Endometrial microvascular endothelial cells (primary cell): Measurements from ENCODE around the gene HSPA2. TPM values are rescaled to one million over a fixed set of nuclear protein-coding genes. Genes with fewer than 3 reads are reported as not detected.

Experiments
- in situ Hi-C: cut with HindIII; loops from 2 replicates; pipeline ENCODE4 v1.10.0; 2017; ENCODE audit warnings: low sequenced_read_pairs, low pct_unique_long_range_greater_than_20kb; ENCODE audit errors: inconsistent ontology term
- total RNA-seq: library from RNA; depleted of rRNA; stranded (reverse); fragments of >200 nt; gene quantifications from one replicate; pipeline ENCODE4 v1.2.3, GENCODE V29; 2015; ENCODE audit errors: inconsistent ontology term

Gene HSPA2
- 4.2 TPM for total RNA-seq

DNA sequence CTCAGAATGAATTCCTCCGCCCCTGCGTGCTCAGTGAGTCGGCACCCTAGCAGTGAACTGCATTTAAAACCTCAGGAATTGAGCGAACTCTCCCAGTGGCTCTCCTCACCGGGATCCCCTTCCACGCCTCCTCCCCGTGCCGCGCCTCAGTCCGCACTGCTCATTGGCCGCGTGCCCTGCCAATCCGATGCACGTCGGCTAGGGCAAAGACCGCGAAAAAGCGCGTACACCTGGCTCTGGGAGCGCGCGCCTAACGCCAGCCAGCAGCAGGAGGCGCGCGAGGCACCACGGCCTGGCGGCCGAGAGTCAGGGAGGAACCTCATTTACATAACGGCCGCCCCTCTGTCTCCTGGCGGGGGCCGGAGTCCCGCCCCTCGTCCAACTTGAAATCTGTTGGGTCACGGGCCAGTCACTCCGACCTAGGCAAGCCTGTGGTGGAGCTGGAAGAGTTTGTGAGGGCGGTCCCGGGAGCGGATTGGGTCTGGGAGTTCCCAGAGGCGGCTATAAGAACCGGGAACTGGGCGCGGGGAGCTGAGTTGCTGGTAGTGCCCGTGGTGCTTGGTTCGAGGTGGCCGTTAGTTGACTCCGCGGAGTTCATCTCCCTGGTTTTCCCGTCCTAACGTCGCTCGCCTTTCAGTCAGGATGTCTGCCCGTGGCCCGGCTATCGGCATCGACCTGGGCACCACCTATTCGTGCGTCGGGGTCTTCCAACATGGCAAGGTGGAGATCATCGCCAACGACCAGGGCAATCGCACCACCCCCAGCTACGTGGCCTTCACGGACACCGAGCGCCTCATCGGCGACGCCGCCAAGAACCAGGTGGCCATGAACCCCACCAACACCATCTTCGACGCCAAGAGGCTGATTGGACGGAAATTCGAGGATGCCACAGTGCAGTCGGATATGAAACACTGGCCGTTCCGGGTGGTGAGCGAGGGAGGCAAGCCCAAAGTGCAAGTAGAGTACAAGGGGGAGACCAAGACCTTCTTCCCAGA lies at the start of gene HSPA2:
HSPA2 (plus strand) TSS at position 534 of the 995 bp plus-strand sequence; CDS start at position 643, 109 bp downstream.
- in situ Hi-C loops: no loop called here

DNA sequence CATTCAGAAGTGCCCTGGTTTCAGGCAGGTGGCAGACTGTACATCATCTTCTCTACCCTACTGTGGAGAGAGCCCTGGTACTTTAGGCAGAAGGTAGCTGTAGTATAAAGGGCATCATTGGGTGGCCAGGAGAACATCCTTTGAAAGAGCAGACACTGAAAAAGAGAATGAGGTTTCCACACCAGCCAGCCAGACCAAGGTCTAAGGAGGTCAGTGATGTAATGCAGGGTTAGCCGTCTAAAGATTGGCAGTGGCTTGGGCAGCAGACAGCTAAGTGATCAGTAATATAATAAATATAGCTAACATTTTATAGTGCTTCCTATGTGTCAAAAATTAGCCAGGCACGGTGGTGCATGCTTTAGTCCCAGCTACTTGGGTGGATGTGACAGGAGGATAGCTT lies 48.9 kb upstream of the HSPA2 start:
- in situ Hi-C loops: no loop called here

DNA sequence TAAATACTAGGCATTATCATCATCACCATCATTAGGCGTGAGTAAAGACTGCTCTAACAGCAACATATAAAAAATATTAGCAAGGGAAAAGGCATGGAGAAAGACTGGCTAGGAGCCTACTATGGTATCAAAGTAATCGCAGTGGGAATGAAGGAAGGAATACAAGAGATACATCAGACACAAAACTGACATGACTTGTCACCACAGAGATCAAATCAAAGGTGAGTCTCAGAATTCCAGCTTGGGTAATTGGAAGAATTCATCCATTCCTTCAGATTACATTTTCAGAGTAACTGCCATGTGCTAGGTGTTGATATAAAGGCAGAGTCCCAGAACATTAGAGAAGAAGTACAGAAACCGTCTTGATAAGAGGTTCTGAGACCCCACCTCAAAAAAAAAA lies 47.1 kb upstream of the HSPA2 start:
- in situ Hi-C loops: no loop called here

DNA sequence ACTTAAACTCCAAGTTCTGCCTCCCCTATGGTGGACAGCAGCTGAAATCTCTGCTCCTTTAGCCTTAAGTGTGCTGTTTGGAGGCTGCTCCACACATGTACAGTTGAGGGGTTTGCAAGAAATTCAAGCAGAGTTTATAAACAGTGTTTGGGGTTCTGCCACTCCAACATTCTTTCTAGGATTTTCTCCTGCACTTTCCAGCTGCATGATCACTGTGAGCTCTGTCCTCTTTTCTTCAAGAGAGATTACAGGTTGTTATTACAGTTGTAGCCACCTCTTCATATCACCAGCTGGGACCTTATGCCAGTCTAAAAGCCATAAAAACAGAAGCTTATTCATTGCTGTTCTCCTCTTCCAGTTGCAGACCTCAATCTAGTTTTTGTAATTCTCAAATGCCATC lies 45.3 kb upstream of the HSPA2 start:
- in situ Hi-C loops: no loop called here

DNA sequence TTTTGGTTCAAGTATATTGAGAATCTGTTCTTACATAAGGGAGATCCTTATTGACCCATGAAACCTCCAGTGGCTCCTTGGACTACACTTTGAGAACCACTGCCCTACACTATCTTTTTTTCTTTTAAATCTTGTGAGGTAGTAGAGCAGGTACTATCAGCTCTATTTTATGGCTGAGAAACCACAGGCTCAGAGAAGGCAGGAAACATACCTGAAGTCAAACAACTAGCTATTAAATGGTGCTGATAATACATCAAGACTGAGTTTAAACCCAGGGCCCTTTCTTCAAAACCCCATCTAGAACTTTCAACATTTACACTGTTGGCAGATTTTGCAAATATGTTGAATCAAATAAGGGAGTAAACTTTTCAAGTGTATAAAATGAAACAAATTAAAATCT lies 43.8 kb upstream of the HSPA2 start:
- in situ Hi-C loops: no loop called here

DNA sequence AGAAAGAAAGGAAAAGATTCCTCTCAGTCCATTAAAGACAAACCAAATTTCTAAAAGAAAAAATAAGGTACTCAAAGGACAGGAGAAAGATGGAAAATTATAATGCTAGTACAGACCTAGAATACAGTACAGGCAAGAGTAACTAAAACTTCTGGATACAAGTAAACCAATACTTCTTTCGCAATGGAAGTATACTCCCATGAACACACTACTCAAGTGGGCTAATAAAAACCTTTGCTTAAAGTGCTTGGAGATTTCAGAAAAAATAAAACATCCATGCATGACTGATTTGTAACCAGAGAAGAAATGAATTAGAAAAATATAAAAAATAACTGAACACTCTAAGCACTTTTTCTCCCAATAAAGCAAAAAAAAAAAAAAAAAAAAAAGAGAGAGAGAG lies 40.5 kb upstream of the HSPA2 start:
- in situ Hi-C loops: no loop called here

DNA sequence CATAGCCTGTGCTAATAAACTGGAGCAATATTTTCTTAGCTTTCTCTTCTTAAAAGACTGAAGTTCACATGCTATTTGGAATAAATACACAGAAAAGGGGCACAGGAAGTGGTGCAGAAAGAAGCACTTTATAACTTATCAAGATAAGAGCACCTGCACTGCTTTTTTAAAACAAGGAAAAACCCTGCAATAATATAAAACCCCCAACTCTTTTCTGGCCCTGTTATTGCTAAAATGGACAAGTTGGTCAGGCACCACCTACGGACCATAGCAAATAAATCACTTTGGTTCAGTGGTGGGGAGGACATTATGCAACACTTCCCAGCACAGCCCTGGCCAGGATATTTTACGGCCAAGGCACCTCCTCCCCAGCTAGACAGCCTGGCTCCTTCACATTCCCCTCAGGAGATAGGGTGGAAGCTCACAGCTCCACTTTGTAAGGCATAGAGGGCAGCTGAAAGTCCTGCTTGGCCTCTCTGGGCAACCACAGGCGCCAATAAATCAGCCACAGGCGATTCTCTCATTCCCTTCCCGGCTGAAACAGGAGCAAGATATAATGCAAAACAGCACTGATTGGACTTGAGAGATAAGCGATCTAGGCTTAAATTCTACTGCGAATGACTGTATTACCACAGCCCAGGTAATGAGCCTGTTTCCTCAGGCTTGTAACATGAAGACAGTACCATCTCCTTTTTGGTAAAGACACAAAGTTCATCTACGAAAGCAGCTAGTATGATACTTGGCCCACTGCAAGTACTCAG lies 39.0 kb upstream of the HSPA2 start:
- in situ Hi-C loops: no loop called here

DNA sequence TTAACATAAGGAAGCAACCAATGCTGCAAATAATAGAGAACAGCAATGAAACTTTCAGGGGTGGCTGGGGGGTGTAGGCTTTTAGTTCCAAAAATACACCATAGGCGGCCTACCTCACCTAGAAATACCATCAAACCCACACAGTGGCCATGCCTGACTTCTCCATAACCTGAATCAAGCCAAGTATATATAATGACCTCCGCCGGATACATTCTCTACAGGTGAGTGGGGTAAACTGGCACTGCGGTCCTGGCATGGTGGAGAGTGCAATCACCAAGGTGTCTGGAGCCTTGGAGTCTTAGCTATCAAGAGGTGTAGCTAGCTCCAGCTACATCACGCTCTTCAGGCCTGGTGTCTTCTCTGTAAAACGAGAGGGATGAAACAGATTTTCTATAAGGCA lies 38.1 kb upstream of the HSPA2 start:
- in situ Hi-C loops: no loop called here

DNA sequence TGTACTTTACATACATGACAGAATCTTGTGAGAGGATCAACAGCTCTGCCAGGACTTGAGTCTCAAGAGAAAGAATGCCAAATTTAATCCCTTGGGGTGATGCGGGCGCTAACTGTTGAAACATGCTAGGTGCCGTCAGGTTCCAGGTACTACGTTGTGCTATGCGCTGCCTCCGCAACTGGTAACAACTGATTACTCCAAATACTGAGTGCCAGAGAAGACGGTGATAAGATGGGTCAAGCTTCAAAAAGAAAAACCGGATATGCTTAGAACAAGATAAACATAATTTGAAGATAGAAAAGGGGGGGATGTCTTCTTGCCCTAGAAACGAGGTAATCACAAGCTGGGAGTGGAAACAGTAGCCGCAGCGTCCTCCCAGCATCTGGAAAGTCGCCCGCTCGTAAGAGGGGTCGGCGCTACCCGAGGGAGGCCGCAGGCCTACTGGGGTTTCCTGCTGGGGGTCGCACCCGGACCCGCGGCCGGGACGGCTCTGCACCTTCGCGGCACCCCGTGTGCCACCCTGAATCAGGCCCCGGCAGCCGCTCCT lies 37.6 kb upstream of the HSPA2 start:
- in situ Hi-C loops: no loop called here

DNA sequence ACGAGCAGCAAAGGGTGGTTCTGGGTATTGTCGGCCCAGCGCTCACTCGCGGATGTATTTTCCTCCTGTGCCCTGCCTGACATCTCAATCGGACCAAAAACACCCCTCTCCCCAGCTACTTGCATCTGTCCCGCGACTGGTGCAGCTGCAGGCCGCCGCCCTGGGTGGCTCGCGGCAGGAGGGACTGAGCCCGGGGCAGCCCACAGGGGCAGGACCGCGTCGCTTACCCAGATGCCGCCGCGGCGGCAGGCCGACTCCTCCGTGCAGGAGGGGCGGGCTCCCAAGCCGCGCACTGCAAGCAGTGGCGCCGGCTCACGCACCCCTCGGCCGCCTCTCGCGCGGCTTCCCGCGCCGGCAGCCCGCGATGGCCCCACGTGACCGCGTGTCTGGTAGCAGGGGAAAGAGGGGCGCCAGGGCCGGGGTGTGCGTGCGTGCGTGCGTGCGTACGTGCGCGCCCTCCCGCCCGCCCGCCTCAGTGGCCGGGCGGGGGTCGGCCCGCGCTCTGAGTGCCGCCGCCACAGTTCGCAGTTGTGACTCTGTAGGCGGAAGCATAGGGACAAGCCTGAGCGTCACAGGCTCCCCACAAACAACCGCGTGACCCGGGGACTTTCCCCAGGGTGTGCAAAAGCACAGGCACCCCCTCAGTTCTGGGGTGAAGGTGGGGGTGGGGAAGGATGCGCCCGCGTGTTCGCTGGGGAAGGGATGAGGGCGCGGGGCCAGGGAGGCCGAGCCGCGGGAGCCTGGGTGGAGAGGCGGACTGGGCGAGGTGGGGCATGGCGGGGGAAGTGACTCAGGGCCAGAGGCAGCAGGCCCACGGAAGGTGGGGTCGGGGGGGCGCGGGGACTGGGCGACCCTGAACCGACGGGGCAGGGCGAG lies 36.9 kb upstream of the HSPA2 start, which contains the start of gene ZBTB25:
ZBTB25 (minus strand) TSS at position 405 of the 876 bp plus-strand sequence. CDS start 13,305 bp downstream, outside the sequence.
- in situ Hi-C loops: no loop called here

DNA sequence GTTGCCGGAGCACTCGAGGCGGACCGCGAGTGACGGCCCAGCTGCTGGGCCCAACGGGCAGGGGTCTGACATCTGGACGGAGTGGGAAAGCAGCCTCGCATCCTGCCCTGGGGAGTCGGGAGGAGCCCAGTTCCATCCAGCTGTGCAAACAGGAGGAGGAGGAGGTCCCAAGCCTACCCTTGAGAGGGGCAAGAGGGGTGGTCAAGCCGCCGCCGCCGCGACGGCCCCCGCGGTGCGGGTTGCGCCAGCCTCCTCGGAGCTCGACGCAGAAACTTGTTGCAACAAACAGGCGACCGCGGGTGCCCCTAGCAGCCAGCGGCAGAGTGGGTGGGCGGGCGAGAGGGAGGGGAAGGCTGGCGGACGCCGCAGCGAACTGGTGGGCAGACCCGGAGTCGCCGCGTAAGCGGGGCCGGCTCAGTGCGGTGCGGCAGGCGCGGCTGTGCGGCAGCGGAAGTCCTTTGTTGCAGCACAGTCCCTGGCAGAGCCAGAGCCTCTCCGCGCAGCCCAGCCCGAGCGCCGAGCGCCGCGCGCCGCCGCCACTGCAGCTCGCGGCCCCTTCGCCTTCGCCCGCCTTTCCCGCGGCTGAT lies 36.1 kb upstream of the HSPA2 start, which contains the start of gene ZBTB1:
ZBTB1 (plus strand) TSS at position 461 of the 587 bp plus-strand sequence. CDS start 16,735 bp downstream, outside the sequence.
- in situ Hi-C loops: no loop called here

DNA sequence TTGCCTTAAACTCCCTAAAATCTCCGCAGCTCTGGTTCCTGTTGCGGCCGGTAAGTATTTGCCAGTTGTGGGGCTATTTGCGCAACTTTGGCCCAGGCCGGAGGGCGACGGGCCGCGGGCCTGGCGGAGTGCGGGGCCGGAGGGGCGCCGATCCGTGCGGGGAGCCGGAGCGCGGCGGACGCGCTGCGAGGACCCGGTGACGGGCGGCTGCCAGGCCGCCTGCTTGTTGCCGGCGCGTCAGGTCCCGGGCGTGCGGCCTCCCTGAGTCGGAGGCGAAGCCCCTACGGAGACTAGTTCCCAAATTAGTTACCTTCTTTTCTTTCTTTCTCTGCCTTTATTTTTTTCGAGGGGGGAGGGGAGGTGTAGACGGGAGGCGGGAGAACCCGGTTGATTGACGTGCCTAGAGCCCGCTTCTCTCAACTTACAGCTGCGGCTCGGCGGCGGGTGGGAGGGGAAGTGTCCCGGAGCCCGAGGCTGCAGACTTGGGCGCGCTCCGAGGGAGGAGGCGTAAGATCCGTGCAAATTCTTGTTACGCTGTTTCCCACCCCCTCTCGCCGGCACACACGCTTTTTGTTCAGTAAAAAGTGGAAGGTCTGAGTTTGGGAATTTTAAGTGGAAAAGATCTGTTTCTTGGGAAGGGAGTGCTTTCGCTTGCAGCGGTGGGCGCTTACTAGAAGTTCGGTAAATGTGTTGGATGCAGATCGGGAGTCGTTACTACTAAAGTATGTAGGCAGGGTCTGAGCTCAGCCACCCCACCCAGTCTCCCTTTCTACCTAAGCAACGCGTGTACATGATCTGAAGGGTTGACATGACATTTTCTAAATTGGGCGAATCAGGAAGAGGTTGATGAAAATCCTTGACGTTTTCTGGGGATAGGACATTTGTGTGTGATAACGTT lies 35.4 kb upstream of the HSPA2 start:
- in situ Hi-C loops: no loop called here

DNA sequence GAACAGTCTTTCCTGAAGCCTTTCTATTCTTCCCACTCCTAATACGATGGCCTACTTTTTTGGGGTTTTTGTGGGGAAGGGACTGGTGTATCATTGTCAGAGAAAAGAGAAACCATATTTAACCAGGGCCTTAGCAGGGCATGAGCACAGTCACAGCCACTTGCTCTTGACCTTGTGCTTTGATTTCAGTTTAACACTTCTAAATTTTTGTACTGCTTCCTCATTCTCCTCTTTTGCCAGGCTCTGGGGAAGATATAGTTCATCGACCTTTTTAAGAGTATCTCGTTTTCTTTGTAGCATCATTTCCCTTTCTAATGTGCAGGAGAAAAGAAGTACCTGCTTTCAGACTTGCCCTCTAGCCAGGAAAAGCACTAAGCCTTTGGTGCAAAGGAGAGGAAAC lies 33.8 kb upstream of the HSPA2 start:
- in situ Hi-C loops: no loop called here

DNA sequence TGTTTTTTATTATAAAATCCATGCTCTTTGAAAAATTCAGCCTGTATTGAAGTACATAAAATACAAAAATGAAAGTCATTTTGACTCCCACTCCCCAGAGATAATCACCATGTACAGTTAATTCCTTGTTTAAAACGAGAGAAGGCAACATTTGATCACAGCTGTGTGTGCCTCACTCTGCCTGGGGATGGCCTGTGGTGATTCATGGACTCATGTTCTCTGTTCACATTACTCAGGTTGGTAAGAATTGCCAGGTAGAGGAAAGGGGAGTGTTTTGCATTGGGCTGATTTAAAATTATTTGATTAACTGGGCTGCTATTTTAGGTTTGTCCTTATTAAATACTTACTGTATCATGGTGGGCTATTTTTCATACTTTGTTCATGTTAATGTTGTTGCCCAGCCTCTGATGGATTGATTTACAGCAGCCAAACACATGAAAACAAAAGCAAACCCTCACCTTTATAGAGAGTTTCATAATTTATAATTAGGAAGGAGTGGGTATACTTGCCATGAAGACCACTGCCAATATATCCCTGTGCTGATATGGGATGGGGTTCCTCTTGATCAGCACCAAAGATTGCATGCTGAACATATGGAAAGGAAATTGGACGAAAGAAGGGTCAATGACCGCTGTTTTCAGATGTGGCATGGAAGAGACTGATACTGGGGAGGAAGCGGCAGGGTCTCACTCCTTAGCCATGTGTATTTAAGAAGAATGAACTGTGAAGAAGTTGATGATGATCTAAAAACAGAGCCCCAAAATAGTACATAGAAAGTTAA lies 33.0 kb upstream of the HSPA2 start:
- in situ Hi-C loops: no loop called here

DNA sequence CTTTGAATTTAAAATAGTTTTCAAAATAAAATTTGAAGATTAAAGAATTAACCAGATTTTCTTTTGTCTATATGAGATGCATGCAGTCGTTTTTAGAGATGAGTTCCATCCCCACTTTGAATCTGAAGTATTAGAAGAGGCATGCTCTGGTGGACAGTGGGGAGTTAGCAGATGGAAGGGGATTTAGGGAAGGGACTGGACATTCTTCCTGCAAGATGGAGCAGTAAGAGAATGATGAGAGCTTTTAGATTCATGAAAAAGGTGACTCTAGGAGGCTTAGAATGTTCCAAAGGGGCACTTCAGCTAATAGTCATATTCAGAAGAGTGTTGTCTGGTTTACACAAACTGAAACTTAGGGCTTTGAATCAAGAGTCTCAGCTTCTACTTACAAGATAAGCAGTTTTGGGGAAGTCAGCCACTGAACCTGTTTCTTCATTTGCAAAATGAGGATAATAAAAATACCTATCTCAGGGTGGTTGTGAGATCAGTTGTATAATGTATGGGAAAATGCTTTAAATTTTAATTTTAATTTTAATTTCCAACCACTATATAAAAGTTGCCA lies 32.2 kb upstream of the HSPA2 start:
- in situ Hi-C loops: no loop called here

DNA sequence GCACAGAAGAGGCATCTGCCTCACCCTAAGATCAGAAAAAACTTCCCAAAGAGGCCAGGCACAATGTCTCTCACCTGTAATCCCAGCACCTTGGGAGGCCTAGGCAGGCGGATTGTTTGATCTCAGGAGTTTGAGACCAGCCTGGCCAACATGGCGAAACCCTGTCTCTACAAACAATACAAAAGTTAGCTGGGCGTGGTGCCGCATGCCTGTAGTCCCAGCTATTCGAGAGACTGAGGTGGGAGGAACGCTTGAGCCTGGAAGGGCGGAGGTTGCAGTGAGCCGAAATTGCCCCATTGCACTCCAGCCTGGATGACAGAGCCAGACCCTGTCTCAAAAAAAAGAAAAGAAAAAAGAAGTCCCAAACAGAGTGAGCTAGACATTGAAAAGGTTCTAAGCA lies 31.5 kb upstream of the HSPA2 start:
- in situ Hi-C loops: no loop called here
